Measurements from ENCODE around the gene RIT2.
"Not testable (repeated sequence)": the region's sequence is repeated elsewhere in the genome, so short reads cannot be mapped to it uniquely, and the experiment has no call there.

RIT2 gene

GRCh38 chr18:42798606-42799170 is 316.8 kb downstream of the RIT2 start:
- H3K36me3 ChIP-seq, result no peaks in the 10 kb centered on the region
- no peak overlapping the region for H3K4me3 ChIP-seq (ENCODE audit: low read depth, low read length)
- H3K9me3 ChIP-seq, result no peaks in the 10 kb centered on the region
- H3K27me3 ChIP-seq, result no peaks in the 10 kb centered on the region
- H3K4me1 ChIP-seq, result peaks cover 7% of the 10 kb centered on the region; the same call in 1 of the 2 replicates
- TF ChIP-seq CTCF (IDR thresholded peaks at IDR 0.05; ENCODE audit: low read depth, low read length), result no peak
- DNase-seq, result peak; percentile 86

- not testable (repeated sequence) for DNase-seq; H3K36me3 ChIP-seq; H3K27me3 ChIP-seq; H3K4me1 ChIP-seq; H3K9me3 ChIP-seq; H3K4me3 ChIP-seq (ENCODE audit: low read depth, low read length)
Observed at GRCh38 chr18:42795213-42795789, 320.2 kb downstream of the RIT2 start.

- Histone ChIP-seq H3K36me3 (no peaks in the 10 kb centered on the region), H3K4me3 (ENCODE audit: low read depth, low read length) (no peak overlapping the region), H3K4me1 (peaks cover 3% of the 10 kb centered on the region; the same call in 1 of the 2 replicates), H3K9me3 (no peaks in the 10 kb centered on the region), H3K27me3 (no peaks in the 10 kb centered on the region)
- no peak for TF ChIP-seq CTCF (IDR thresholded peaks at IDR 0.05; ENCODE audit: low read depth, low read length)
- no peak for DNase-seq
Observed at GRCh38 chr18:42792731-42793130, 322.8 kb downstream of the RIT2 start.

GRCh38 chr18:42784632-42785031 is 330.9 kb downstream of the RIT2 start:
- Histone ChIP-seq H3K27me3 (no peaks in the 10 kb centered on the region), H3K4me1 (0 out of 2 replicates have a peak, but pooled peaks cover 3% of the 10 kb centered on the region), H3K4me3 (ENCODE audit: low read depth, low read length) (no peak overlapping the region), H3K9me3 (no peaks in the 10 kb centered on the region), H3K36me3 (no peaks in the 10 kb centered on the region)
- DNase-seq, result no peak
- no peak for TF ChIP-seq CTCF (IDR thresholded peaks at IDR 0.05; ENCODE audit: low read depth, low read length)

- DNase-seq, result no peak
- Histone ChIP-seq H3K4me3 (ENCODE audit: low read depth, low read length) (no peak overlapping the region), H3K4me1 (0 out of 2 replicates have a peak, but pooled peaks cover 3% of the 10 kb centered on the region), H3K9me3 (no peaks in the 10 kb centered on the region), H3K36me3 (no peaks in the 10 kb centered on the region), H3K27me3 (no peaks in the 10 kb centered on the region)
- TF ChIP-seq CTCF (IDR thresholded peaks at IDR 0.05; ENCODE audit: low read depth, low read length), result no peak
Observed at GRCh38 chr18:42782929-42783328, 332.6 kb downstream of the RIT2 start.

- no peak for DNase-seq
- H3K4me3 ChIP-seq (ENCODE audit: low read depth, low read length), result no peak overlapping the region
- H3K27me3 ChIP-seq, result no peaks in the 10 kb centered on the region
- H3K4me1 ChIP-seq, result 0 out of 2 replicates have a peak, but pooled peaks cover 3% of the 10 kb centered on the region
- H3K9me3 ChIP-seq, result no peaks in the 10 kb centered on the region
- H3K36me3 ChIP-seq, result no peaks in the 10 kb centered on the region
- no peak for TF ChIP-seq CTCF (IDR thresholded peaks at IDR 0.05; ENCODE audit: low read depth, low read length)
Observed at GRCh38 chr18:42781298-42781815, 334.1 kb downstream of the RIT2 start.
